HG03045 (cell line): ENCODE measurements around the gene POLD4.
A peak's percentile ranks its signal among the peaks of the same experiment; 100 is the strongest.

Experiments
- ATAC-seq: cut with Tn5 transposase; IDR thresholded peaks from one replicate; pipeline ENCODE4 v1.9.1; 2021; ENCODE audit warnings: mild to moderate bottlenecking, moderate library complexity; ENCODE audit not compliant: unreplicated experiment

POLD4 gene

GRCh38 chr11:67317888-67318555 lies 35.3 kb downstream of the POLD4 start:
- ATAC-seq, result peak; percentile 14

GRCh38 chr11:67317205-67317887 lies 36.0 kb downstream of the POLD4 start:
- peak; percentile 79 for ATAC-seq

DNA sequence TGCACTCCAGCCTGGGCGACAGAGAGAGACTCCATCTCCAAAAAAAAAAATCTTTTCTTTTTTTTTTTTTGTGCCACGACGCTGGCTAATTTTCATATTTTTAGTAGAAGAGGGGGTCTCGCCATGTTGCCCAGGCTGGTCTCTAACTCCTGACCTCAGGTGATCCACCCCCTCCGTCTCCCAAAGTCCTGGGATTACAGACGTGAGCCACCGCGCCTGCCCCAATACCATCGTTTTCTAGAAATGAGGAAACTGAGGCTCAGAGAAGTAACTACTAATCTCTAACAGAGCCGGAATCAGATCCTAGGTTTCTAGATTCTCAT lies 36.5 kb downstream of the POLD4 start:
- ATAC-seq, result no peak

- ATAC-seq, result no peak
Observed at GRCh38 chr11:67315325-67315909, 37.9 kb downstream of the POLD4 start.

DNA sequence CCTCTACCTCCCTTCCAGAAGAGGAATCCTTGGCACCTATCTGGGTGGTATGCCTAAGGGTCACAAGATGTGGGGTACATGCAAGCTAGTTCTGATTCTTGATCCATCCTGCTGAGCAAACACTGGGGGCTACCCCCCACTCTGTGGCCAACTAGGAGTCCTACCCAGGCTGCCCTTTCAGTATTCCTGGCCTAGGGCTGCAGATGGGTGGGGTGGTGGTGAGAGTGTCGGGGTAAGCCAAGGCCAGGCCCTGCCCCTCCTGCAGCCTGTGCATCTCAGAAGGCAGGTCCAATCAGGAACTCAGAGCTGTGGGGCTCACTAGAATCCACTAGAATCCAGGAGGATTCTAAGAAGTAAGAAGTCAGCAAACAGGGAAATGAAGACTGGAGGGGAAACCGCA lies 39.1 kb downstream of the POLD4 start:
- ATAC-seq, result no peak

DNA sequence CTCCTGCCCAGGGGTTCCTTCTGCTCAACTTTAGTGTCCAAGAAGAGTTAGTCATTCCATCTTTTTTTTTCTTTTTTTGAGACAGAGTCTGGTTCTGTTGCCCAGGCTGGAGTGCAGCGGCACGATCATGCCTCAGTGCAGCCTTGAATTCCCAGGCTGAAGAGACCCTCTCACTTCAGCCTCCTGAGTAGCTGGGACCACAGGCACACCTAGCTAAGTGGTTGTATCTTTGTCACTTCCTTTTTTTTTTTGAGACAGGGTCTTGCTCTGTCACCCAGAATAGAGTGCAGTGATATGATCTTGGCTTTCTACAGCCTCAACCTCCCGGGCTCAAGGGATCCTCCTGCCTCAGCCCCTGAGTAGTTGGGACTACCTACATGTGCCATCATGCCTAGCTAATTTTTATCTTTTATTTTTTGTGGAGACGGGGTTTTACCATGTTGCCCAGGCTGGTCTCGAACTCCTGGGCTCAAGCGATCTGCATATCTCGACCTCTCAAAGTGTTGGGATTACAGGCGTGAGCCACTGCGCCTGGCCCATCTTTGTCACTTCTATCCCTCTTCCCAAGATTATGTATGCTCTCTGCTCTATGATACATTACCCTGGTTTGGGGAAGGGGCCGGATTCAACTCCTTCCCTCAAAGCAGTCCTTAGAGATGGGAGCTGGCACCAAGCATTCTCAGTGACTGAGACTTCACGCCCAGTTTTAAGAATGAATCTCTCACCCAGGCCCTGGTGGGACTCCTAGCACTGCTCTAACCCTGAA lies 40.0 kb downstream of the POLD4 start:
- no peak for ATAC-seq

- ATAC-seq, result no peak
Observed at GRCh38 chr11:67312187-67313021, 40.9 kb downstream of the POLD4 start.

GRCh38 chr11:67311556-67312082 lies 41.7 kb downstream of the POLD4 start:
- ATAC-seq, result no peak

GRCh38 chr11:67311051-67311555 lies 42.2 kb downstream of the POLD4 start:
- no peak for ATAC-seq

- no peak for ATAC-seq
Observed at GRCh38 chr11:67310246-67311050, 42.9 kb downstream of the POLD4 start.

GRCh38 chr11:67309661-67310061 lies 43.7 kb downstream of the POLD4 start:
- no peak for ATAC-seq

DNA sequence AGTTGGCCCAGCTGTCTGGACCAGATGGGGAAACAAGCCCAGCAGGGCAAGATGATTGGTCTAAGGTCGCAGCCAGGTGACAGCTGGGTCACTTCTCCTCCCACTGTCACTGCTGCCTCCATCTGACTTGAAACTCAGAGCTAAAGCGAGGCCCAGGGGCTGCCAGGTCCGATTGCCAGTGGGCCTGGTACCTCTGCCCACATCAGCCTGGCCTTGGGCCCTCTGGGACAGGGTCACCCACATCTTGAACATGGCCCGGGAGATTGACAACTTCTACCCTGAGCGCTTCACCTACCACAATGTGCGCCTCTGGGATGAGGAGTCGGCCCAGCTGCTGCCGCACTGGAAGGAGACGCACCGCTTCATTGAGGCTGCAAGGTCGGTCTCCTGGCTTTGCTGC lies 44.2 kb downstream of the POLD4 start:
- no peak for ATAC-seq

DNA sequence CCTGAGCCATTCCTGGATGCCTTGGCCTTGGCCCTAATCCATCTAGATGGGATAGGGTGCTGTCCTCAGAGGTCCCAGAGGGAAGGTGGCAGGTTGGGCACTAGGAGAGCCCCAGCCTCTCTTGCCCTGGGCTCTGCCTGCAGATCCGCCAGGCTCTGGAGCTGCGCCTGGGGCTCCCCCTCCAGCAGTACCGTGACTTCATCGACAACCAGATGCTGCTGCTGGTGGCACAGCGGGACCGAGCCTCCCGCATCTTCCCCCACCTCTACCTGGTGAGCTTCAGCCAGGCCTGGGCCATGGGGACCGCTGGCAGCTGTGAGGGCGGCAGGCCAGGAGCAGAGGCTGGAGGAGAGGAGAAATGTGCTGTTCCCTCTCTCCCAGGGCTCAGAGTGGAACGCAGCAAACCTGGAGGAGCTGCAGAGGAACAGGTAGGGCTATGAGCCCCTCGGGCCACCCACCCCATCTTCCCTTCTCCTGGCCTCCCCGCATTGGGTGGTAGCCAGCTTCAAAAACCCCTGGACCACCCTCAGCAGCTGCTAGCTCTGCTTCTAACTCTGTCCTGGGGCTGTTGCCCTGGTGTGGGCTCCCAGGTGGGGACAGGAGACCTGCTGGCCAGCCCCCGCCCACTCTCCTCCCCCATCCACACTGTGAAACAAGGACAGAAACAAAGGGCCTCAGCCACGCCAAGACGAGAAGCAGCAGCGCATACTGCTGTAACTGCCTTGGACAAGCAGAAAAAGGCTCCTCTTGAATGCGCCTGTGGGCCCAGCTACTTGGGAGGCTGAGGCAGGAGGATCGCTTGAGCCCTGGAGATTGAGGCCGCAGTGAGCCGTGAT lies 45.1 kb downstream of the POLD4 start:
- ATAC-seq, result no peak

DNA sequence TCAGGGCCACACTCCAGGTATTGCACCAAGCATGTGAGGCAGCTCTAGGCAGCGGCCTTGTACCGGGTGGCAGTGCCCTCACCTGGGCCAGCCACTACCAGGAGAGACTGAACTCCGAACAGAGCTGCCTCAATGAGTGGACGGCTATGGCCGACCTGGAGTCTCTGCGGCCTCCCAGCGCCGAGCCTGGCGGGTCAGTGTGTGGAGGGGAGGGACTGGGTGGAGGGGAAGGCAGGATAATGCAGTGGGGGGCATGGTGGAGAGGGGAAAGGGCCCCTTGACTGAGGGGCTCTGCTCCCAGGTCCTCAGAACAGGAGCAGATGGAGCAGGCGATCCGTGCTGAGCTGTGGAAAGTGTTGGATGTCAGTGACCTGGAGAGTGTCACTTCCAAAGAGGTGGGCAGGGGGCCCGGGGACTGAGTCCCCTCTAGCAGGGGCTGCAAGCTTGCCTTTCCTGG lies 45.8 kb downstream of the POLD4 start:
- ATAC-seq, result no peak

- ATAC-seq, result no peak
Observed at GRCh38 chr11:67306769-67307544, 46.4 kb downstream of the POLD4 start.

DNA sequence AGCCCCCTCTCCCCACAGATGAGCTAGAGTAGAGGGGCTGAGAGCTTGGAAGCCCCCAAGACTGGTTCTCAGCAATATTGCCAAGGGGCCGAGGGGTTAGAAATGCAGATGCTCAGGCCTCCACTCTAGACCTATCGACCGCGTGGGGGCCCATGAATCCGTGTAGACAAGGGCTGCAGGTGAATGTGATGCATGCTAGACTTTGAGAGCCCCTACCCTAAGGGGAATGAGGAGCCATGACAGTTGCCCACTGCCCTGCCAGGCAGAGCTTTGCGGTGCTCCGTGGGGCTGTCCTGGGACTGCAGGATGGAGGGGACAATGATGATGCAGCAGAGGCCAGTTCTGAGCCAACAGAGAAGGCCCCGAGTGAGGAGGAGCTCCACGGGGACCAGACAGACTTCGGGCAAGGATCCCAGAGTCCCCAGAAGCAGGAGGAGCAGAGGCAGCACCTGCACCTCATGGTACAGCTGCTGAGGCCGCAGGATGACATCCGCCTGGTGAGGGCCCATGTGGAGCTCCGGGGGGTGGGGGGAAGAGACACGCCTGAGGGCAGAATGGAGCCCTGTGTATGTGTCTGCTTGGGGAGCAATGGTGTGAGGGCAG lies 48.7 kb downstream of the POLD4 start:
- ATAC-seq, result no peak

DNA sequence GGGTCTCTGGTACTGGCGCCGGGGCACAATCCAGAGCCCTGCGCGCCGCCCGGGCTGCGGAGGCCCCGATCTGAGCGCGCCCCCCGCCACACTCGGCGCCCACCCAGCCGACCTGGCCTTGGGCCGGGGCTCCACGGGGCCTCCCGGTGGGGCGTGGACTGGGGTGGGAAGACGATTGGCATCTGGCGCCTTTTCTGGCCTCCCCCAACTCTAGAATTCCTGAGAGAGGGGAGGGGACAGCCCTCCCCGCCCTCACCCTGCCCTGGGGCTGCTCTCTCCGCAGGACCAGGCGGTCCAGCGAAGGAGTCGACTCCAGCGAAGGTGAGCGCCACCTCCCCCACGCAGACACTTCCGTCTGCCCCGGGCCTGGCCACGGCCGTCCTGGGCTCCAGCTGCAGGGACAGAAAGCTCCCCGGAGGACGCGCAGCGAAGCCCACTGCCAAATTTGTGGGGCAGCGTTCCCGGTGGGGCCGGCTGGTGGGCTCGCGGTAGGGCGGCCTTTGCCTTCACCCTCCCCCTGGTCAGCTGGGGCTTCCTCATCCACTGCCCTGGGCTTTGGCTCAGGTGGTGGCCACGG lies 49.4 kb downstream of the POLD4 start:
- ATAC-seq, result no peak
